HepG2 (cell line): ENCODE data around the gene CPNE1. TPM values are rescaled to one million over a fixed set of nuclear protein-coding genes. Genes with fewer than 3 reads are reported as not detected.

Source experiments
- CENPX ChIP-seq: sonication (generic); formaldehyde crosslinking; IDR thresholded peaks from 2 replicates; pipeline ENCODE4 v1.9.0; 2021; ENCODE audit warnings: mild to moderate bottlenecking, missing genetic modification reagents, moderate library complexity
- ETS1 ChIP-seq: sonication (generic); formaldehyde crosslinking; IDR thresholded peaks from 2 replicates; pipeline ENCODE4 v1.4.0; 2020; ENCODE audit warnings: missing genetic modification reagents
- HIVEP1 ChIP-seq: sonication (generic); formaldehyde crosslinking; IDR thresholded peaks from 2 replicates; pipeline ENCODE4 v1.4.0; 2020; ENCODE audit warnings: mild to moderate bottlenecking, missing genetic modification reagents
- HNRNPL ChIP-seq: fragments of 200-400 bp; formaldehyde crosslinking; IDR thresholded peaks from 2 replicates; pipeline ENCODE4 v1.6.1; 2017; ENCODE audit warnings: mild to moderate bottlenecking, low read depth, low read length
- KAT2B ChIP-seq: fragments of 150-350 bp; IDR thresholded peaks from 2 replicates; pipeline ENCODE4 v1.6.1; 2014; ENCODE audit warnings: low read depth, low read length, borderline replicate concordance
- NFIC ChIP-seq: IDR thresholded peaks from 2 replicates; pipeline ENCODE4 v1.6.1; 2012; ENCODE audit warnings: mild to moderate bottlenecking, low read length, inconsistent platforms
- NFKB2 ChIP-seq: sonication (generic); formaldehyde crosslinking; IDR thresholded peaks from 2 replicates; pipeline ENCODE4 v1.4.0; 2020; ENCODE audit warnings: missing genetic modification reagents, borderline replicate concordance
- RFX1 ChIP-seq: fragments of 450-650 bp; IDR thresholded peaks from 2 replicates; pipeline ENCODE4 v1.6.1; 2017
- ZBTB8A ChIP-seq: sonication (generic); formaldehyde crosslinking; IDR thresholded peaks from 2 replicates; pipeline ENCODE4 v1.4.0; 2020; ENCODE audit warnings: mild to moderate bottlenecking, low read depth, missing genetic modification reagents, borderline replicate concordance
- ZFP62 ChIP-seq: sonication (generic); formaldehyde crosslinking; IDR thresholded peaks from 2 replicates; pipeline ENCODE4 v1.4.0; 2020; ENCODE audit warnings: missing genetic modification reagents
- ZNF281 ChIP-seq: sonication (generic); formaldehyde crosslinking; IDR thresholded peaks from 2 replicates; pipeline ENCODE4 v1.4.0; 2020; ENCODE audit warnings: missing genetic modification reagents, borderline replicate concordance
- ZNF318 ChIP-seq: sonication (generic); formaldehyde crosslinking; IDR thresholded peaks from 2 replicates; pipeline ENCODE4 v1.4.0; 2020; ENCODE audit warnings: mild to moderate bottlenecking, missing genetic modification reagents
- ZNF770 ChIP-seq: sonication (generic); formaldehyde crosslinking; IDR thresholded peaks from 2 replicates; pipeline ENCODE4 v1.5.0; 2020; ENCODE audit warnings: mild to moderate bottlenecking, missing genetic modification reagents
- ZSCAN29 ChIP-seq: sonication (generic); formaldehyde crosslinking; conservative IDR thresholded peaks from 2 replicates; pipeline ENCODE4 v1.4.0; 2020; ENCODE audit warnings: mild to moderate bottlenecking, missing genetic modification reagents
- polyA plus RNA-seq, 8 experiments: library from polyadenylated mRNA; depleted of rRNA in 3 of 8; stranded (reverse) in 7 of 8; unstranded in 1 of 8; fragments of >200 nt; fragmentation: Illumina TruSeq in 4 of 8; extraction: Trizol in 4 of 8; gene quantifications; 2 replicates each; pipeline versions ENCODE4 v1.2.1 to v1.2.3, GENCODE V29; 2011 to 2016; ENCODE audit warnings: low read depth in 4 of 8, missing spikeins in 1 of 8, mixed read lengths in 1 of 8; ENCODE audit not compliant: insufficient read depth in 1 of 8
- total RNA-seq, 5 experiments: library from RNA; depleted of rRNA; stranded (reverse); fragments of >200 nt; fragmentation: Illumina TruSeq; extraction: Trizol; gene quantifications; 2 replicates each; pipeline ENCODE4 v1.2.3, GENCODE V29; 2016; ENCODE audit warnings: low read depth in 1 of 5

CPNE1 gene
- total and polyA plus RNA-seq, 2 of the 13 experiments (the other 11 are each of a cell fraction or from before 2014, with no cell fraction given): 408 to 431 TPM

GRCh38 chr20:35618263-35619131 lies 46.2 kb downstream of the CPNE1 start (continued):
- no peak; the same call in 1 of the 2 replicates for TF ChIP-seq ZNF318 (CRISPR knock-in tag)
- no peak for TF ChIP-seq CENPX (CRISPR knock-in tag)
- no peak; the same call in 1 of the 2 replicates for TF ChIP-seq HIVEP1
- no peak; the same call in 1 of the 2 replicates for TF ChIP-seq ZNF770 (CRISPR knock-in tag)
- no peak for TF ChIP-seq ZFP62 (CRISPR knock-in tag)
- no peak for TF ChIP-seq ZBTB8A (CRISPR knock-in tag)
- no peak for TF ChIP-seq ZNF281
- no peak for TF ChIP-seq ZSCAN29 (CRISPR knock-in tag)
- 0 out of 2 replicates have a peak, but pooled peaks have one; percentile 36 for TF ChIP-seq HNRNPL
- TF ChIP-seq NFIC: no peak
- TF ChIP-seq KAT2B: no peak
- TF ChIP-seq ETS1: no peak
- peak; percentile 40; the same call in 1 of the 2 replicates for TF ChIP-seq NFKB2 (CRISPR knock-in tag)
- TF ChIP-seq RFX1: no peak
